Measurements from ENCODE around the gene LECT2. TPM values are rescaled to one million over a fixed set of nuclear protein-coding genes. Genes with fewer than 3 reads are reported as not detected.

Gene LECT2
- total and polyA plus RNA-seq, 2 experiments from 2014 or later: 0.45 TPM; not detected in 1

GRCh38 chr5:135974021-135974600 is 19.3 kb upstream of the LECT2 start:
- no peak overlapping the region for H3K27ac Mint-ChIP-seq
- no peaks in the 10 kb centered on the region for H3K27me3 ChIP-seq (ENCODE audit: insufficient read depth)

GRCh38 chr5:135973323-135974020 is 18.7 kb upstream of the LECT2 start:
- H2AFZ ChIP-seq: no peak overlapping the region
- H3K4me2 ChIP-seq: no peak overlapping the region
- peaks cover 4% of the 10 kb centered on the region for H3K27me3 Mint-ChIP-seq (ENCODE audit: insufficient read depth, low read depth, poor library complexity)
- no peaks in the 10 kb centered on the region for H3F3A ChIP-seq (replicated peaks; ENCODE audit: low read depth)
- H3K4me1 Mint-ChIP-seq: peaks cover 20% of the 10 kb centered on the region
- H3K36me3 Mint-ChIP-seq (ENCODE audit: low read depth): no peaks in the 10 kb centered on the region
- H3K27ac Mint-ChIP-seq: no peak overlapping the region
- no peak overlapping the region for H3K4me3 ChIP-seq
- no peak overlapping the region for H3K4me3 Mint-ChIP-seq
- H4K20me1 ChIP-seq (replicated peaks; ENCODE audit: insufficient read depth): no peaks in the 10 kb centered on the region
- H3K27me3 ChIP-seq (ENCODE audit: insufficient read depth): no peaks in the 10 kb centered on the region
- no peaks in the 10 kb centered on the region for H3K36me3 ChIP-seq (ENCODE audit: insufficient read depth)
- no peaks in the 10 kb centered on the region for H3K79me2 ChIP-seq (replicated peaks; ENCODE audit: insufficient read depth)
- no peaks in the 10 kb centered on the region; the same call in 2 of the 3 replicates for H3K9me3 Mint-ChIP-seq
- H3K9me2 ChIP-seq (ENCODE audit: insufficient read depth): no peaks in the 10 kb centered on the region
- H3K4me1 ChIP-seq (ENCODE audit: insufficient read depth): peaks cover 10% of the 10 kb centered on the region
- DNase-seq (ENCODE audit: low spot score) (no peak), ATAC-seq (no peak)
- no peak overlapping the region for H3K27ac ChIP-seq (ENCODE audit: low read depth)
- TF ChIP-seq POLR2AphosphoS5 (IDR thresholded peaks at IDR 0.05; ENCODE audit: low read depth) (no peak), REST (IDR thresholded peaks at IDR 0.05; ENCODE audit: unreplicated experiment) (no peak), ZNF462 (CRISPR knock-in tag; IDR thresholded peaks at IDR 0.05) (no peak), STAT1 (IDR thresholded peaks at IDR 0.05; ENCODE audit: unreplicated experiment) (no peak), NANOG (IDR thresholded peaks at IDR 0.05; ENCODE audit: borderline replicate concordance) (no peak), ZNF114 (CRISPR knock-in tag; IDR thresholded peaks at IDR 0.05) (no peak), ZNF331 (CRISPR knock-in tag; IDR thresholded peaks at IDR 0.05; ENCODE audit: low read depth) (no peak), CREB1 (CRISPR knock-in tag; IDR thresholded peaks at IDR 0.05; ENCODE audit: low read depth) (no peak), EZH2 (IDR thresholded peaks at IDR 0.05; ENCODE audit: low read depth, unreplicated experiment) (no peak), JUNB (IDR thresholded peaks at IDR 0.05; ENCODE audit: unreplicated experiment) (no peak), EZH2phosphoT487 (IDR thresholded peaks at IDR 0.05; ENCODE audit: unreplicated experiment) (no peak)

More at GRCh38 chr5:135974021-135974600, 19.3 kb upstream of the LECT2 start:
- TF ChIP-seq ZNF114 (CRISPR knock-in tag; IDR thresholded peaks at IDR 0.05) (no peak), CREB1 (CRISPR knock-in tag; IDR thresholded peaks at IDR 0.05; ENCODE audit: low read depth) (no peak), ZNF331 (CRISPR knock-in tag; IDR thresholded peaks at IDR 0.05; ENCODE audit: low read depth) (no peak)
- no peak overlapping the region for H3K4me3 ChIP-seq
- peaks cover 10% of the 10 kb centered on the region for H3K4me1 ChIP-seq (ENCODE audit: insufficient read depth)
- H3K4me3 Mint-ChIP-seq: no peak overlapping the region
- no peak overlapping the region for H2AFZ ChIP-seq
- H3K27me3 Mint-ChIP-seq (ENCODE audit: insufficient read depth, low read depth, poor library complexity): peaks cover 4% of the 10 kb centered on the region
- no peaks in the 10 kb centered on the region for H3K79me2 ChIP-seq (replicated peaks; ENCODE audit: insufficient read depth)
- H3K4me2 ChIP-seq: no peak overlapping the region
- no peaks in the 10 kb centered on the region for H3K36me3 ChIP-seq (ENCODE audit: insufficient read depth)
- DNase-seq (ENCODE audit: low spot score): no peak
- H4K20me1 ChIP-seq (replicated peaks; ENCODE audit: insufficient read depth): no peaks in the 10 kb centered on the region
- H3K9me2 ChIP-seq (ENCODE audit: insufficient read depth): no peaks in the 10 kb centered on the region
- no peaks in the 10 kb centered on the region; the same call in 2 of the 3 replicates for H3K9me3 Mint-ChIP-seq
- no peak for ATAC-seq
- H3K27ac ChIP-seq (ENCODE audit: low read depth): no peak overlapping the region
- no peaks in the 10 kb centered on the region for H3K36me3 Mint-ChIP-seq (ENCODE audit: low read depth)
- no peaks in the 10 kb centered on the region for H3F3A ChIP-seq (replicated peaks; ENCODE audit: low read depth)
- peaks cover 20% of the 10 kb centered on the region for H3K4me1 Mint-ChIP-seq
